Thoracic aorta (tissue), 2 donors: ENCODE measurements around the gene CRHR2. TPM values are rescaled to one million over a fixed set of nuclear protein-coding genes. Genes with fewer than 3 reads are reported as not detected.

Source experiments
- ATAC-seq: fragments of 150-250 bp; one replicate; pipeline ENCODE4 v1.8.0; 2017; ENCODE audit warnings: low read depth; ENCODE audit not compliant: insufficient number of reproducible peaks, low FRiP score
- DNase-seq: peaks from one replicate; pipeline ENCODE4 v3.0.0-alpha.2; 2020; ENCODE audit warnings: low spot score
- H3K27ac ChIP-seq, 2 donors: fragments of 200-600 bp; sonication (generic); 1 replicate in 1 of 2; 2 replicates in 1 of 2; pipeline ENCODE4 v1.5.1; 2016; ENCODE audit warnings: mild to moderate bottlenecking in 2 of 2, moderate library complexity in 2 of 2
- H3K27me3 ChIP-seq: fragments of 200-600 bp; sonication (generic); replicated peaks from 2 replicates; pipeline ENCODE4 v1.6.0; 2016; ENCODE audit warnings: mild to moderate bottlenecking; ENCODE audit not compliant: insufficient read depth
- H3K36me3 ChIP-seq: fragments of 200-600 bp; sonication (generic); one replicate; pipeline ENCODE4 v1.5.1; 2016
- H3K4me1 ChIP-seq, 2 donors: fragments of 200-600 bp; sonication (generic); 1 replicate in 1 of 2; 2 replicates in 1 of 2; pipeline versions ENCODE4 v1.5.1 to v1.6.0; 2016; ENCODE audit warnings: low read depth in 2 of 2, mild to moderate bottlenecking in 1 of 2; ENCODE audit not compliant: control insufficient read depth in 1 of 2
- H3K4me3 ChIP-seq: fragments of 200-600 bp; sonication (generic); 2 replicates; pipeline ENCODE4 v1.5.1; 2016; ENCODE audit warnings: mild to moderate bottlenecking
- H3K9me3 ChIP-seq: fragments of 200-600 bp; sonication (generic); 2 replicates; pipeline ENCODE4 v1.5.1; 2016
- total RNA-seq, 2 donors: library from RNA; depleted of rRNA; stranded (reverse); fragments of >200 nt; gene quantifications; one replicate each; pipeline versions ENCODE4 v1.1.0 to v1.2.3, GENCODE V29; 2016
- TF ChIP-seq, protein P1 (sequence below): fragments of 200-600 bp; sonication (generic); IDR thresholded peaks from one replicate; pipeline ENCODE4 v1.5.1; 2019; ENCODE audit warnings: antibody characterized with exemption

The CRHR2 gene
- total RNA-seq, 2 donors from 2014 or later: 0.21 TPM; not detected in 1

- ATAC-seq (no peak), DNase-seq (no peak)
- Histone ChIP-seq H3K36me3 (no peaks in the 10 kb centered on the region), H3K27me3 (no peaks in the 10 kb centered on the region), H3K4me3 (peak overlapping the region; percentile 74), H3K27ac (no peak overlapping the region), H3K9me3 (no peaks in the 10 kb centered on the region), H3K4me1 (peaks cover 10 to 19% of the 10 kb centered on the region in 2 donors)
- TF ChIP-seq, protein P1, sequence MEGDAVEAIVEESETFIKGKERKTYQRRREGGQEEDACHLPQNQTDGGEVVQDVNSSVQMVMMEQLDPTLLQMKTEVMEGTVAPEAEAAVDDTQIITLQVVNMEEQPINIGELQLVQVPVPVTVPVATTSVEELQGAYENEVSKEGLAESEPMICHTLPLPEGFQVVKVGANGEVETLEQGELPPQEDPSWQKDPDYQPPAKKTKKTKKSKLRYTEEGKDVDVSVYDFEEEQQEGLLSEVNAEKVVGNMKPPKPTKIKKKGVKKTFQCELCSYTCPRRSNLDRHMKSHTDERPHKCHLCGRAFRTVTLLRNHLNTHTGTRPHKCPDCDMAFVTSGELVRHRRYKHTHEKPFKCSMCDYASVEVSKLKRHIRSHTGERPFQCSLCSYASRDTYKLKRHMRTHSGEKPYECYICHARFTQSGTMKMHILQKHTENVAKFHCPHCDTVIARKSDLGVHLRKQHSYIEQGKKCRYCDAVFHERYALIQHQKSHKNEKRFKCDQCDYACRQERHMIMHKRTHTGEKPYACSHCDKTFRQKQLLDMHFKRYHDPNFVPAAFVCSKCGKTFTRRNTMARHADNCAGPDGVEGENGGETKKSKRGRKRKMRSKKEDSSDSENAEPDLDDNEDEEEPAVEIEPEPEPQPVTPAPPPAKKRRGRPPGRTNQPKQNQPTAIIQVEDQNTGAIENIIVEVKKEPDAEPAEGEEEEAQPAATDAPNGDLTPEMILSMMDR: no peak
These were observed 443 bp downstream of the CRHR2 start for GRCh38 chr7:30681815-30682211.

GRCh38 chr7:30681331-30681797 lies 892 bp downstream of the CRHR2 start:
- Histone ChIP-seq H3K9me3 (no peaks in the 10 kb centered on the region), H3K4me1 (peaks cover 10 to 19% of the 10 kb centered on the region in 2 donors), H3K4me3 (peak overlapping the region; percentile 74), H3K27ac (no peak overlapping the region), H3K36me3 (no peaks in the 10 kb centered on the region), H3K27me3 (no peaks in the 10 kb centered on the region)
- ATAC-seq (no peak), DNase-seq (no peak)
- TF ChIP-seq, protein P1: no peak

- no peaks in the 10 kb centered on the region for H3K9me3 ChIP-seq
- ATAC-seq (no peak), DNase-seq (no peak)
- no peak overlapping the region for H3K27ac ChIP-seq
- no peaks in the 10 kb centered on the region for H3K36me3 ChIP-seq
- H3K27me3 ChIP-seq: no peaks in the 10 kb centered on the region
- peaks cover 10 to 19% of the 10 kb centered on the region in 2 donors for H3K4me1 ChIP-seq
- H3K4me3 ChIP-seq: no peak overlapping the region
- TF ChIP-seq, protein P1: no peak
These were observed 2.6 kb downstream of the CRHR2 start for GRCh38 chr7:30679664-30680063.

DNA sequence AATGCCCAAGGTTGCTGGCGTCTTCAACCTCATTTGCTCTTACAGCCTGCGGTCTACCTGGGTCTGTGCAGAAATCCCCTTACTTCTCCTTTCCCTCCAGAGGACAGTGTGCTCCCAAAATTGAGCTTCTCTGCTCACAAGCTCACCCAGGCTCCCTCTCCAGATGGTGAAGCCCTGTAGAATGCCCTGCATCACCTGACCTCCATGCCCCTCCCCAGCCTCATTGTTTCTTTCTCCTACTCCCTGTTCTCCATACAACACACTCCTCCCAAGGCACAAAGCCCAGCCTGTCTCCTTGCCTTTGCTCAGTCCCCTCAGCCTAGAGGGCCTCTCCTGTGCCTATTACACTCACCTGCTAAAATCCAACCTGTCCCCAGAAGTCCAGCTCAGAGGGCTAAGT lies 3.5 kb downstream of the CRHR2 start:
- DNase-seq: no peak
- no peak overlapping the region for H3K27ac ChIP-seq
- peaks cover 10 to 19% of the 10 kb centered on the region in 2 donors for H3K4me1 ChIP-seq
- no peaks in the 10 kb centered on the region for H3K9me3 ChIP-seq
- TF ChIP-seq, protein P1: no peak
- H3K4me3 ChIP-seq: no peak overlapping the region
- H3K27me3 ChIP-seq: no peaks in the 10 kb centered on the region
- no peak for ATAC-seq
- no peaks in the 10 kb centered on the region for H3K36me3 ChIP-seq

DNA sequence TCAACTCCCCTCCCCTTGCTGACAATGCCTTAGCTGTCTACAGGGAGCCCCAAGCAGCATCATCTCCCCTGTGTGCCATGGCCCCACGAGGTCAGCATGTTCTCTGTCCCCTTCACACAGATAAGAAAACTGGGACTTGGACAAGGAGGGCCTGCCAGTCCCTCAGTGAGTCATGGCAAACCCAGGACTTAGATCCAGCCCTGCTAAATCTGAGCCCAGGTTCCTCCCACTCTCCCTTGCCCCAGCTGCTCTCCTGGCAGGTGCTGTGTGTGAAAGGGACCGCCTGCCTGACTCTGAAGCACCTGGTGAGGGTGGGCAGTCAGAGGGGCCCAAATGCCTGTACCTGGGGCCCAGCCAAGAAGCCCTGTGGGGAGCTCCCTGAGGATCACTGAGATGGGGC lies 7.4 kb downstream of the CRHR2 start:
- ATAC-seq (no peak), DNase-seq (no peak)
- H3K4me1 ChIP-seq: no peaks in the 10 kb centered on the region
- no peak overlapping the region for H3K27ac ChIP-seq
- TF ChIP-seq, protein P1: no peak
- no peaks in the 10 kb centered on the region for H3K27me3 ChIP-seq
- no peaks in the 10 kb centered on the region for H3K9me3 ChIP-seq
- H3K36me3 ChIP-seq: no peaks in the 10 kb centered on the region
- H3K4me3 ChIP-seq: no peak overlapping the region
